HepG2 (cell line): ENCODE results near the gene APOC3. TPM values are rescaled to one million over a fixed set of nuclear protein-coding genes. Genes with fewer than 3 reads are reported as not detected.

Source experiments
- ATF2 ChIP-seq: sonication (generic); formaldehyde crosslinking; IDR thresholded peaks from 2 replicates; pipeline ENCODE4 v1.4.0; 2020; ENCODE audit warnings: missing genetic modification reagents
- CREBL2 ChIP-seq: sonication (generic); formaldehyde crosslinking; IDR thresholded peaks from 2 replicates; pipeline ENCODE4 v1.8.1; 2023; ENCODE audit warnings: missing genetic modification reagents, mild to moderate bottlenecking, borderline replicate concordance
- HMG20B ChIP-seq: conservative IDR thresholded peaks from 2 replicates; pipeline ENCODE4 v1.6.1; 2016; ENCODE audit warnings: missing genetic modification reagents, missing compliant biosample characterization
- HNRNPLL ChIP-seq: fragments of 200-400 bp; formaldehyde crosslinking; IDR thresholded peaks from 2 replicates; pipeline ENCODE4 v1.6.1; 2017; ENCODE audit warnings: mild to moderate bottlenecking, low read depth, low read length; ENCODE audit not compliant: poor library complexity, severe bottlenecking
- MATR3 ChIP-seq: sonication (generic); formaldehyde crosslinking; IDR thresholded peaks from 2 replicates; pipeline ENCODE4 v1.4.0; 2020; ENCODE audit warnings: missing genetic modification reagents
- RARA ChIP-seq: IDR thresholded peaks from 2 replicates; pipeline ENCODE4 v1.6.1; 2016; ENCODE audit warnings: missing genetic modification reagents, missing compliant biosample characterization
- SMAD9 ChIP-seq: sonication (generic); formaldehyde crosslinking; IDR thresholded peaks from 2 replicates; pipeline ENCODE4 v1.5.1; 2020; ENCODE audit warnings: mild to moderate bottlenecking, missing genetic modification reagents
- ZBTB40 ChIP-seq, 2 experiments: fragments of 450-650 bp in 1 of 2; sonication (generic) in 1 of 2; formaldehyde crosslinking in 1 of 2; IDR thresholded peaks; 2 replicates each; pipeline versions ENCODE4 v1.6.1 to v1.8.0; 2016 to 2022; ENCODE audit warnings: antibody characterized with exemption in 1 of 2, mild to moderate bottlenecking in 1 of 2, missing genetic modification reagents in 1 of 2
- ZNF563 ChIP-seq: sonication (generic); formaldehyde crosslinking; IDR thresholded peaks from 2 replicates; pipeline ENCODE4 v1.8.0; 2022; ENCODE audit warnings: mild to moderate bottlenecking, moderate library complexity, missing genetic modification reagents
- ZNF660 ChIP-seq: sonication (generic); formaldehyde crosslinking; IDR thresholded peaks from 2 replicates; pipeline ENCODE4 v1.5.1; 2020; ENCODE audit warnings: mild to moderate bottlenecking, low read depth, missing genetic modification reagents, borderline replicate concordance
- ZNF772 ChIP-seq: sonication (generic); formaldehyde crosslinking; IDR thresholded peaks from 2 replicates; pipeline ENCODE4 v1.5.0; 2020; ENCODE audit warnings: mild to moderate bottlenecking, missing genetic modification reagents
- polyA plus RNA-seq, 8 experiments: library from polyadenylated mRNA; depleted of rRNA in 3 of 8; stranded (reverse) in 7 of 8; unstranded in 1 of 8; fragments of >200 nt; fragmentation: Illumina TruSeq in 4 of 8; extraction: Trizol in 4 of 8; gene quantifications; 2 replicates each; pipeline versions ENCODE4 v1.2.1 to v1.2.3, GENCODE V29; 2011 to 2016; ENCODE audit warnings: low read depth in 4 of 8, missing spikeins in 1 of 8, mixed read lengths in 1 of 8; ENCODE audit not compliant: insufficient read depth in 1 of 8
- total RNA-seq, 5 experiments: library from RNA; depleted of rRNA; stranded (reverse); fragments of >200 nt; fragmentation: Illumina TruSeq; extraction: Trizol; gene quantifications; 2 replicates each; pipeline ENCODE4 v1.2.3, GENCODE V29; 2016; ENCODE audit warnings: low read depth in 1 of 5
- TF ChIP-seq, protein P1 (sequence below): sonication (generic); formaldehyde crosslinking; IDR thresholded peaks from 2 replicates; pipeline ENCODE4 v1.5.0; 2020; ENCODE audit warnings: missing genetic modification reagents

APOC3 gene
- total and polyA plus RNA-seq, 2 of the 13 experiments (the other 11 are each of a cell fraction or from before 2014, with no cell fraction given): 314 to 687 TPM

GRCh38 chr11:116792144-116792868 lies 37.4 kb upstream of the APOC3 start (continued):
- 0 out of 2 replicates have a peak, but pooled peaks have one; percentile 24 for TF ChIP-seq ATF2 (CRISPR knock-in tag)
- TF ChIP-seq, protein P1, sequence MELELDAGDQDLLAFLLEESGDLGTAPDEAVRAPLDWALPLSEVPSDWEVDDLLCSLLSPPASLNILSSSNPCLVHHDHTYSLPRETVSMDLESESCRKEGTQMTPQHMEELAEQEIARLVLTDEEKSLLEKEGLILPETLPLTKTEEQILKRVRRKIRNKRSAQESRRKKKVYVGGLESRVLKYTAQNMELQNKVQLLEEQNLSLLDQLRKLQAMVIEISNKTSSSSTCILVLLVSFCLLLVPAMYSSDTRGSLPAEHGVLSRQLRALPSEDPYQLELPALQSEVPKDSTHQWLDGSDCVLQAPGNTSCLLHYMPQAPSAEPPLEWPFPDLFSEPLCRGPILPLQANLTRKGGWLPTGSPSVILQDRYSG (CRISPR knock-in tag): no peak
- TF ChIP-seq ZNF563 (CRISPR knock-in tag): peak; percentile 54; the same call in 1 of the 2 replicates
- no peak for TF ChIP-seq ZBTB40 (IDR thresholded peaks at IDR 0.05)
- TF ChIP-seq ZBTB40 (CRISPR knock-in tag; IDR thresholded peaks at IDR 0.05): peak; percentile 57; the same call in 1 of the 2 replicates
- no peak for TF ChIP-seq SMAD9 (CRISPR knock-in tag)
- no peak for TF ChIP-seq HNRNPLL
- 0 out of 2 replicates have a peak, but pooled peaks have one; percentile 47 for TF ChIP-seq HMG20B
- TF ChIP-seq CREBL2: 0 out of 2 replicates have a peak, but pooled peaks have one; percentile 27
- no peak for TF ChIP-seq ZNF660 (CRISPR knock-in tag)
- TF ChIP-seq MATR3: no peak
- peak; percentile 92 for TF ChIP-seq RARA (CRISPR knock-in tag)
- TF ChIP-seq ZNF772 (CRISPR knock-in tag): peak; percentile 88
